Dermis blood vessel endothelial cell (primary cell): Measurements from ENCODE around the gene BRD7. TPM values are rescaled to one million over a fixed set of nuclear protein-coding genes. Genes with fewer than 3 reads are reported as not detected.
"Not testable (repeated sequence)": the region's sequence is repeated elsewhere in the genome, so short reads cannot be mapped to it uniquely, and the experiment has no call there.

Experiments used
- DNase-seq: peaks from one replicate; pipeline ENCODE4 v3.0.0; 2010
- total RNA-seq: library from RNA; depleted of rRNA; stranded (reverse); fragments of >200 nt; gene quantifications from 2 replicates; pipeline ENCODE4 v1.2.3, GENCODE V29; 2014

The BRD7 gene
- total RNA-seq, 1 donor from 2014 or later, result 44.6 TPM

DNA sequence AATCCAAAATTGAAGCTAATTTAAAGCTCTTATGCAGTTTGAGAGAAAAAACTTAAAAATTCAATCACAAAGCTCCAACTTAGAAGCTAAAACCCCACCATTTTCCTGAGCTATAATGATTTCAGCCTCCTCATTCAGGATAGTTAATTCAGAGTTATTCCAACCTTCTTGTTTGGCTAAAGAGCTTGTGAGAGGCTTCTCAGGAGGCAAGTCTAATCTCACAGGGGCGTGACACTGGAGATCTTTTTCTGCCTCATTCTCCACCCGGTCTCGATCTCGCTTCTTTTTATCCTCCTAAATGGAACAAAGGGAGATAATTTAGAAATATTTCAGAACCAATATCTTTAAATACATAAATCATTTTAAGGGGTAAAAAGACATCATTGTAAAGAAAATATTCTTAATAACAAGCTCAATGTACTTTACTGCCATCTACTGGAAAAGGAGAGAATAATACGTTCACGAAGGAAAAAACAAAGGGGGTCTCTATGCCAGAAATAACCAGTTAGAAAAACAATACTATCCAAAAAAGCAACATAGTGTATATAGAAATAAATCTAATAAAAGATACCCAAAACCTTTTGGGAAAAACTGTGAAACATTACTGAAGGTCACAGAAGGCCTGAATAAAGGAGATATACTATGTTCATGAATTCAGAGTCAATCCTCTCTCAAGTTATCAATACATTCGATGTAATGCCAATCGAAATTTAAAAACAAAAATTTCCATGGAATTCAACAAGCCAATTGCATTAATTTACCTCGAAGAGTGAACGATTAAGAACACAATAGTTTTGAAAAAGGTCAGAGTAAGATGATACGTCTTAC lies 13.9 kb downstream of the BRD7 start:
- peak; percentile 41 for DNase-seq

- DNase-seq, result no peak
Measured at GRCh38 chr16:50354082-50354481, 14.7 kb downstream of the BRD7 start.

GRCh38 chr16:50351952-50352351 lies 16.8 kb downstream of the BRD7 start:
- no peak for DNase-seq

DNA sequence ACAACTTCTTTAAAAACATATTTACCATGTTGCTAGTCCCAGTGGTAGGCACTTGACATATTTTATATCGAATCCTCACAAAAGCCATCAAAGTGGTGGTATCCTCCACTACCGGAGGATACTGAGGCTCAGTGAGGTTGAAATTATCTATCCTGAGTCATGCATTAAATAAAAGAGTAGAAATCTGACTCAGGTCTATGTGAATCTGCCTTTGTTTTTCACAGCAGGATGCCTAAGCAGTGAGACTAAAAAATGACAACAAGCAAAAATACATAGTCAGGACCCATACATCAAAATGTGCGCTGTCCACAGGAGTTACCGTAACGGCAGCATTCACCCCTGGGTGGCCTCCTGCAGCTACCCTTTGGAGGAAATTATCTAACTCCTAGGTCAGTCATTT lies 17.7 kb downstream of the BRD7 start:
- no peak for DNase-seq

GRCh38 chr16:50345210-50345609 lies 23.6 kb downstream of the BRD7 start:
- not testable (repeated sequence) for DNase-seq

DNA sequence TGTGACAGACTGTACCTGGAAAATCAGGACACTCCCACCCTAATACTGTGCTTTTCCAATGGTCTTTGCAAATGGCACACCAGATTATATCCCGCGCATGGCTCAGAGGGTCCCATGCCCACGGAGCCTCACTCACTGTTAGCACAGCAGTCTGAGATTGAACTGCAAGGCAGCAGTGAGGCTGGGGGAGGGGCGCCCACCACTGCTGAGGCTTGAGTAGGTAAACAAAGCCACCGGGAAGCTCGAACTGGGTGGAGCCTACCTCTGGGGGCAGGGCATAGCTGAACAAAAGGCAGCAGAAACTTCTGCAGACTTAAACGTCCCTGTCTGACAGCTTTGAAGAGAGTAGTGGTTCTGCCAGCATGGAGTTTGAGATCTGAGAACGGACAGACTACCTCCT lies 25.2 kb downstream of the BRD7 start:
- DNase-seq, result not testable (repeated sequence)

- no peak for DNase-seq
Measured at GRCh38 chr16:50340578-50340977, 28.2 kb downstream of the BRD7 start.

- no peak for DNase-seq
Measured at GRCh38 chr16:50338371-50339231, 30.2 kb downstream of the BRD7 start.

GRCh38 chr16:50336884-50337283 lies 31.9 kb downstream of the BRD7 start:
- no peak for DNase-seq

DNA sequence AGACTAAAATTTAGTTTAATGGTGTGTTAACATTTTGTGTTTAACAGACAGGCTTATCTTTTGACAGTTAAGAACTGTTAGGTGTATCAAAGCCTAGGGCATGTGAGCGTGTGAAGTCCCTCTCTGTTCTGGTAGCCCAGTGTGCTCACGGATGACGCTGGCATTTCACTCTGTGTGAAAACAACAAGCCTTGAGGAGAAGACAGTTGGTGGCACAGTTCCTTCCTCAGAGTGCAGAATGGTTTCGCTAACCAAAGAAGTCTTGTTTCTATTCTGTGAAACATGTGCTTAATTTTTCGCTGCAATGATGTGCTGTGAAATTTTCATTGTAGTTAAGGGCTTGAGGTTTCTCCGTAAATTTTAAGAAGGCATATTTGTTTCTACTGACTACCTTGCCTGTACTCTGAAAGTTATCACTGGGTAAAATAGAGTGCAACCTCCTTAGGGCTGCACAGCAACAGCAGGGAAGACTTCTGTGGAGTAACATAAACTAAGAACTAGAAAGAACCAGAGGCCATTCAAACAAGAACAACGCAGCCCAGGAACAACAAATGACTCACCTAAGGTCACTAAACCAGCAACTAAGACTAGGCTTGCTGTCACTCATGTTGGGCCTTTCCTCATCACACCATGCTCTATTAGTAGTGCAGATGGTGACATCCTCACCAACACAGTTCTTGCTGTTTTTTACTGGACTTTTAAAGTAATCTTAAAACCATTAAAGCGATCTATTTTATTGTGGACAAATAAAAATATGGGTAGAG lies 33.4 kb downstream of the BRD7 start:
- no peak for DNase-seq

DNA sequence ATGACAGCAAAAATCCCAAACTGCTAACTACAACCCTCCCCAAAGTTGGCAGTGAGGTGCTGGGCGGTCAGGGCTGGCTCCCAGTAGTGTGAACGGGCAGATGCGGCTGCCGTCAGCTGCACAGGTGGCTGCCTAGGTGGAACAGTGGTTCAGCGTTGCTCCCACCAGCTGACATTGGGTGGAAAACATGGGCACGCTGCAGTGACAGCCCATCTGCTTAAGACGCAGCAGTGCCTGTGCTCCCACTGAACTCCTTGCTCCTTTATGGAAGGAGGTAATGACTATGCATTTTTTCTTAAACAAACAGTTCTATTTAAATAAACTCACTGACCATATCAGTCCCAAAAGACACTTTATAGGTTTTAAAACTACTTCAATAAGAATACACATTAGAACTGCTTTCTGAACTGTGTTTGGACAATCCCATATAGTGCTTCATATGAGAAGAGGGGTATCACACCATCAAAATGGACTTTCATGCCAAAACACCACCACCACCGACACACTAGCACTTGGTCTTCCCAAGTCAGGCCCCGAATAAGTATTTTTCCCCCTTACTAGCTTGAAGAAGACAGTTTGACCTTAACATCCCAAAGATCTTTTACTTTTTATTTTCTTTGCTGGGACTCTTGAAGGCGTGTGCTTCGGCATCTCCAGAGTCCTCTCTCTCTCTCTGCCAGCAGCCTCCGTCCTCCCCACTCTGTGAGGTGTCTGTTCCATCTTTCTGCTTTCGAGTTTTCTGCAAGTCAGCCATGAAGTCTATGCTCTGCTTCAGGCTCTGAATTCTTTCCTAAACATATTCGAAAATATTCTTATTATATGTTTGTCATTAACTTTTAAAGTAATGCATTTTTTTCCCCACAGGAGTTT lies 34.4 kb downstream of the BRD7 start:
- DNase-seq, result no peak

- DNase-seq, result no peak
Measured at GRCh38 chr16:50332599-50332998, 36.2 kb downstream of the BRD7 start.

DNA sequence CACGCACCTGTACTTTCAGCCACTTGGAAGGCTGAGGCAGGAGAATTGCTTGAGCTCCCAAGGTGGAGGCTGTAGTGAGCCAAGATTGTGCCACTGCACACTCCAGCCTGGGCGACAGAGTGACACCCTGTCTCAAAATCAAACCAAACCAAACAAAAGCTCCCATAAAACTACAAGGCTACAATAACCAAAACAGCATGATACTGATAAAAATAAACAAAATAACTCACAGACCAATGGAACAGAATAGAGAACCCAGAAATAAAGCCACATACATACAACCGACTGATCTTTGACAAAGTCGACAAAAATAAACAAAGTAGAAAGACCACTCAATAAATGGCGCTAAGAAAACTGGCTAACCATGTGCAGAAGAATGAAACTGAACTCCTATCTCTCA lies 37.2 kb downstream of the BRD7 start:
- DNase-seq, result no peak

- peak; percentile 22 for DNase-seq
Measured at GRCh38 chr16:50329446-50330189, 39.2 kb downstream of the BRD7 start.

- peak; percentile 44 for DNase-seq
Measured at GRCh38 chr16:50326835-50327465, 41.8 kb downstream of the BRD7 start.

DNA sequence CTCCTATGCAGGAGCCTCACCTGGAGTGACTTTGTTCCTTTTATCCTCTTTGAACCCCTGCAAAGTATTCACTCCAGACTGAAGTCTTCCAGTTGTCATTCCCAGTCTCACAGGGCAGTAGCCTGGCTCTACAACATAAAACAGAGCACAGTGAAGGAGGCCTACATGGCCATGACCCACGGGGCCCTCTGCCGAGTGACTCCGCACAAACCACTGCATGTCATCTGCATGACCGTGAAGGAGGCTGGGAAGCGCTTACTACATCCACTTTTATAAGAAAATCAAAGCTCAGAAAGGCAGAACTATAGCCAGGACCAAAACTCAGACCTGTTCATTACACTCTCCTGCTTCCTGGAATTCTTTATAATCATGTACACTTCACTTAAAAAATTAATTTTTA lies 42.5 kb downstream of the BRD7 start:
- no peak for DNase-seq

GRCh38 chr16:50324345-50324744 lies 44.4 kb downstream of the BRD7 start:
- DNase-seq, result no peak

GRCh38 chr16:50323335-50324011 lies 45.3 kb downstream of the BRD7 start:
- DNase-seq, result peak; percentile 39

DNA sequence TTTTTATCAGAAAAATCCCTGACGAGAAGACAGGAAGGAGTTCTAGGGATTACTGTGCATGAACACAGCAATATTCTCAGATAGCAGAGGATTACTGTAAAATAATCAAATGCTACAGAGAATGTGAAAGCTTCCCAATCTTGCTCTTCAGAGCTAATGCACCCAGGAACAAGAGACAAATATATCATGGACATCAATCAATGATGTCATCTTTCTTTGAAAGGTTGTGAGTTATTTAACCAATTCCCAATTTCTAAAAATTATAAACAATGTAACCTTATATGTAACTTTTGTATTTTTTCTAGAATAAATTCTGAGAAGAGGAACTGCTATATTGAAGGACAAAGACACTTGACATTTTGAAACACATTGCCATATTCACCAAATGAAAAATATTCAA lies 46.5 kb downstream of the BRD7 start:
- DNase-seq, result no peak

- no peak for DNase-seq
Measured at GRCh38 chr16:50320310-50320709, 48.5 kb downstream of the BRD7 start.
